H9 (cell line): ENCODE data around the gene EIF2S2. TPM values are rescaled to one million over a fixed set of nuclear protein-coding genes. Genes with fewer than 3 reads are reported as not detected.
A peak's percentile ranks its signal among the peaks of the same experiment; 100 is the strongest.
"Not testable (repeated sequence)": the region's sequence is repeated elsewhere in the genome, so short reads cannot be mapped to it uniquely, and the experiment has no call there.

Experiments used
- DNase-seq: peaks from one replicate; pipeline ENCODE4 v3.0.0-alpha.2; 2017
- H2AFZ ChIP-seq: one replicate; pipeline ENCODE4 v1.6.1; 2013; ENCODE audit warnings: mild to moderate bottlenecking, low read length, control low read depth, moderate library complexity
- H2AK5ac ChIP-seq: 2 replicates; pipeline ENCODE4 v1.6.1; 2013; ENCODE audit warnings: low read length, control low read depth, mixed read lengths; ENCODE audit not compliant: insufficient read length
- H2BK120ac ChIP-seq: one replicate; pipeline ENCODE4 v1.6.1; 2013; ENCODE audit warnings: low read depth, mild to moderate bottlenecking, low read length, control low read depth, inconsistent platforms; ENCODE audit not compliant: poor library complexity, severe bottlenecking
- H2BK12ac ChIP-seq: 2 replicates; pipeline ENCODE4 v1.6.1; 2013; ENCODE audit warnings: low read length, control low read depth, mixed read lengths, low read depth; ENCODE audit not compliant: insufficient read length
- H2BK15ac ChIP-seq: 2 replicates; pipeline ENCODE4 v1.6.1; 2013; ENCODE audit warnings: low read depth, low read length, control low read depth
- H2BK20ac ChIP-seq: one replicate; pipeline ENCODE4 v1.6.1; 2013; ENCODE audit warnings: low read depth, mild to moderate bottlenecking, low read length, control low read depth, inconsistent platforms; ENCODE audit not compliant: poor library complexity, severe bottlenecking
- H2BK5ac ChIP-seq: 2 replicates; pipeline ENCODE4 v1.6.1; 2013; ENCODE audit warnings: low read length, control low read depth, mixed read lengths; ENCODE audit not compliant: insufficient read length
- H3K14ac ChIP-seq: 2 replicates; pipeline ENCODE4 v1.6.1; 2013; ENCODE audit warnings: low read length, control low read depth; ENCODE audit not compliant: insufficient read depth
- H3K18ac ChIP-seq: 2 replicates; pipeline ENCODE4 v1.6.1; 2013; ENCODE audit warnings: low read depth, mild to moderate bottlenecking, mixed read lengths, low read length, control low read depth; ENCODE audit not compliant: insufficient read length
- H3K23ac ChIP-seq: 2 replicates; pipeline ENCODE4 v1.6.1; 2013; ENCODE audit warnings: low read length, control low read depth, mixed read lengths, low read depth; ENCODE audit not compliant: insufficient read length
- H3K23me2 ChIP-seq: 2 replicates; pipeline ENCODE4 v1.6.1; 2013; ENCODE audit warnings: low read depth, mild to moderate bottlenecking, mixed read lengths, low read length, control low read depth; ENCODE audit not compliant: insufficient read length, poor library complexity, severe bottlenecking
- H3K27ac ChIP-seq: 2 replicates; pipeline ENCODE4 v1.5.1; 2013; ENCODE audit warnings: low read length, control low read depth, mixed read lengths, low read depth; ENCODE audit not compliant: insufficient read length
- H3K27me3 ChIP-seq: 2 replicates; pipeline ENCODE4 v1.6.1; 2013; ENCODE audit warnings: low read length, control low read depth, inconsistent platforms; ENCODE audit not compliant: insufficient read depth
- H3K4ac ChIP-seq: 2 replicates; pipeline ENCODE4 v1.6.1; 2013; ENCODE audit warnings: low read depth, mild to moderate bottlenecking, control low read depth, inconsistent platforms, low read length, moderate library complexity
- H3K4me1 ChIP-seq: 2 replicates; pipeline ENCODE4 v1.6.1; 2013; ENCODE audit warnings: low read length, control low read depth, inconsistent platforms; ENCODE audit not compliant: insufficient read depth
- H3K4me2 ChIP-seq: 2 replicates; pipeline ENCODE4 v1.6.1; 2013; ENCODE audit warnings: low read length, control low read depth, mixed read lengths; ENCODE audit not compliant: insufficient read length, insufficient read depth
- H3K56ac ChIP-seq: 2 replicates; pipeline ENCODE4 v1.6.1; 2013; ENCODE audit warnings: low read depth, mild to moderate bottlenecking, mixed read lengths, low read length, control low read depth; ENCODE audit not compliant: insufficient read length
- H3K79me1 ChIP-seq: 2 replicates; pipeline ENCODE4 v1.6.1; 2013; ENCODE audit warnings: low read depth, mild to moderate bottlenecking, moderate library complexity, low read length, control low read depth, inconsistent platforms; ENCODE audit not compliant: insufficient read depth, poor library complexity, severe bottlenecking
- H3K79me2 ChIP-seq: 2 replicates; pipeline ENCODE4 v1.6.1; 2013; ENCODE audit warnings: low read length, control low read depth, inconsistent platforms; ENCODE audit not compliant: insufficient read depth
- H3K9ac ChIP-seq: 2 replicates; pipeline ENCODE4 v1.6.1; 2013; ENCODE audit warnings: low read length, control low read depth, mixed read lengths; ENCODE audit not compliant: insufficient read length; ENCODE audit errors: extremely low read depth
- H3K9me3 ChIP-seq: one replicate; pipeline ENCODE4 v1.6.1; 2013; ENCODE audit warnings: low read depth, low read length, inconsistent platforms; ENCODE audit not compliant: control insufficient read depth
- H3T11ph ChIP-seq: one replicate; pipeline ENCODE4 v1.6.1; 2013; ENCODE audit warnings: mild to moderate bottlenecking, low read length, control low read depth, inconsistent platforms
- H4K20me1 ChIP-seq: one replicate; pipeline ENCODE4 v1.6.1; 2013; ENCODE audit not compliant: control insufficient read depth, insufficient read length, insufficient read depth
- H4K5ac ChIP-seq: 2 replicates; pipeline ENCODE4 v1.6.1; 2013; ENCODE audit warnings: low read depth, mild to moderate bottlenecking, mixed read lengths, low read length, control low read depth; ENCODE audit not compliant: insufficient read length
- H4K8ac ChIP-seq: replicated peaks from 2 replicates; pipeline ENCODE4 v1.6.1; 2013; ENCODE audit warnings: low read length, control low read depth, mixed read lengths, low read depth; ENCODE audit not compliant: insufficient read length
- H4K91ac ChIP-seq: 2 replicates; pipeline ENCODE4 v1.6.1; 2013; ENCODE audit warnings: low read depth, mild to moderate bottlenecking, moderate library complexity, mixed read lengths, low read length, control low read depth; ENCODE audit not compliant: insufficient read length
- H3K27ac Mint-ChIP-seq, 3 experiments: 2 replicates in 2 of 3; 3 replicates in 1 of 3; pipeline ENCODE4 v1.8.0; 2020 to 2021; ENCODE audit warnings: mixed read lengths in 3 of 3, mild to moderate bottlenecking in 1 of 3, moderate library complexity in 1 of 3
- H3K27me3 Mint-ChIP-seq: 2 replicates; pipeline ENCODE4 v1.8.0; 2021; ENCODE audit warnings: low read depth, mild to moderate bottlenecking, moderate library complexity, mixed read lengths
- H3K36me3 Mint-ChIP-seq, 3 experiments: 2 replicates in 2 of 3; 3 replicates in 1 of 3; pipeline ENCODE4 v1.8.0; 2020 to 2021; ENCODE audit warnings: low read depth in 3 of 3, mixed read lengths in 3 of 3; ENCODE audit not compliant: insufficient read depth in 1 of 3
- H3K4me1 Mint-ChIP-seq, 2 experiments: 2 replicates each; pipeline ENCODE4 v1.8.0; 2020; ENCODE audit warnings: mixed read lengths in 2 of 2
- H3K4me3 Mint-ChIP-seq, 2 experiments: 2 replicates in 1 of 2; 3 replicates in 1 of 2; pipeline ENCODE4 v1.8.0; 2020 to 2021; ENCODE audit warnings: mild to moderate bottlenecking in 2 of 2, mixed read lengths in 2 of 2, moderate library complexity in 1 of 2
- H3K9me3 Mint-ChIP-seq, 2 experiments: 2 replicates in 1 of 2; 3 replicates in 1 of 2; pipeline ENCODE4 v1.8.0; 2020; ENCODE audit warnings: mild to moderate bottlenecking in 2 of 2, mixed read lengths in 2 of 2, moderate library complexity in 1 of 2
- WGBS: extraction: QIAGEN DNeasy Blood & Tissue Kit; methylation state at CpG from one replicate; pipeline ENCODE4 v1.1.7; 2013; ENCODE audit warnings: missing lambda C conversion rate, low lambda C conversion rate, mixed read lengths; ENCODE audit not compliant: insufficient read length; ENCODE audit errors: extremely low coverage; 5-methylcytosine and 5-hydroxymethylcytosine counted together
- total RNA-seq: library from RNA; stranded (reverse); gene quantifications from 2 replicates; pipeline ENCODE4 v1.2.1, GENCODE V29; 2021
- TF ChIP-seq, protein P1 (sequence below): fragments of 200-600 bp; sonication (generic); conservative IDR thresholded peaks from 3 replicates; pipeline ENCODE4 v1.8.0; 2021; ENCODE audit warnings: antibody characterized with exemption, mild to moderate bottlenecking

Gene EIF2S2
- total RNA-seq, 1 experiment from 2014 or later = 188 TPM

DNA sequence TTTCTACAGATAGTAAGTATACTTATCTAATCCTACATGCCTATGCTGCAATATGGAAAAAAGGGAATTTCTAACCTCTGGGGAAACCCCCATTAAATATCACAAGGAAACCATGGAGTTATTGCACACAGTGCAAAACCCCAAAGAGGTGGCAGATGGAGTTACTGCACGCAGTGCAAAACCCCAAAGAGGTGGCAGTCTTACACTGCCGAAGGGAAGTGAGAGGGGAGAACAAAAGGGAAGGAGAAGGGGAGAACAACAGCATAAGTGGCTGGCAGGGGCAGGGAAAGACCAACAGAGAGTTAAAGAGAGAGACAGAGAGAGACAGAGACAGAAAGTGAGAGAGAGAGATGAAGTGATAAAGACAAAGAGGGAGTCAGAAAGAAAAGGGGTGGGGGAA is 43.8 kb upstream of the EIF2S2 start:
- no peaks in the 10 kb centered on the region for H3K9me3 ChIP-seq
- H3K4me1 Mint-ChIP-seq = peaks cover 39 to 42% of the 10 kb centered on the region in 2 experiments
- H3K36me3 Mint-ChIP-seq = peaks cover 0 to 18% (median 8%) of the 10 kb centered on the region in 3 experiments; a peak in 6 of 7 replicates
- H2BK20ac ChIP-seq = no peak overlapping the region
- no peaks in the 10 kb centered on the region for H3K23me2 ChIP-seq
- H4K91ac ChIP-seq = no peak overlapping the region
- TF ChIP-seq, protein P1, sequence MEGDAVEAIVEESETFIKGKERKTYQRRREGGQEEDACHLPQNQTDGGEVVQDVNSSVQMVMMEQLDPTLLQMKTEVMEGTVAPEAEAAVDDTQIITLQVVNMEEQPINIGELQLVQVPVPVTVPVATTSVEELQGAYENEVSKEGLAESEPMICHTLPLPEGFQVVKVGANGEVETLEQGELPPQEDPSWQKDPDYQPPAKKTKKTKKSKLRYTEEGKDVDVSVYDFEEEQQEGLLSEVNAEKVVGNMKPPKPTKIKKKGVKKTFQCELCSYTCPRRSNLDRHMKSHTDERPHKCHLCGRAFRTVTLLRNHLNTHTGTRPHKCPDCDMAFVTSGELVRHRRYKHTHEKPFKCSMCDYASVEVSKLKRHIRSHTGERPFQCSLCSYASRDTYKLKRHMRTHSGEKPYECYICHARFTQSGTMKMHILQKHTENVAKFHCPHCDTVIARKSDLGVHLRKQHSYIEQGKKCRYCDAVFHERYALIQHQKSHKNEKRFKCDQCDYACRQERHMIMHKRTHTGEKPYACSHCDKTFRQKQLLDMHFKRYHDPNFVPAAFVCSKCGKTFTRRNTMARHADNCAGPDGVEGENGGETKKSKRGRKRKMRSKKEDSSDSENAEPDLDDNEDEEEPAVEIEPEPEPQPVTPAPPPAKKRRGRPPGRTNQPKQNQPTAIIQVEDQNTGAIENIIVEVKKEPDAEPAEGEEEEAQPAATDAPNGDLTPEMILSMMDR = no peak
- H3K4me1 ChIP-seq = no peaks in the 10 kb centered on the region; the same call in 1 of the 2 replicates
- no peak overlapping the region for H3K56ac ChIP-seq
- H2AFZ ChIP-seq = no peak overlapping the region
- H3K14ac ChIP-seq = no peak overlapping the region
- no peak overlapping the region for H2AK5ac ChIP-seq
- no peak overlapping the region for H3K4me2 ChIP-seq
- no peak overlapping the region for H3T11ph ChIP-seq
- whole genome bisulfite sequencing = no CpG with 5 or more reads among the region's 2 CpGs
- H3K27ac ChIP-seq = no peak overlapping the region
- H3K79me2 ChIP-seq = no peaks in the 10 kb centered on the region
- no peak overlapping the region for H2BK12ac ChIP-seq
- no peak overlapping the region for H3K9ac ChIP-seq
- H4K8ac ChIP-seq = no peak overlapping the region
- no peak overlapping the region for H2BK15ac ChIP-seq
- H4K20me1 ChIP-seq = no peaks in the 10 kb centered on the region
- H3K27me3 Mint-ChIP-seq = peaks cover 58% of the 10 kb centered on the region
- no peak for DNase-seq
- no peak overlapping the region for H2BK5ac ChIP-seq
- no peaks in the 10 kb centered on the region for H3K79me1 ChIP-seq
- H3K4ac ChIP-seq = no peak overlapping the region
- no peak overlapping the region for H3K18ac ChIP-seq
- H3K27ac Mint-ChIP-seq = no peak overlapping the region
- peaks cover 13 to 17% of the 10 kb centered on the region in 2 experiments; a peak in 4 of 5 replicates for H3K9me3 Mint-ChIP-seq
- no peaks in the 10 kb centered on the region for H3K27me3 ChIP-seq
- no peak overlapping the region for H3K23ac ChIP-seq
- no peak overlapping the region for H4K5ac ChIP-seq
- H3K4me3 Mint-ChIP-seq = no peak overlapping the region
- H2BK120ac ChIP-seq = no peak overlapping the region

DNA sequence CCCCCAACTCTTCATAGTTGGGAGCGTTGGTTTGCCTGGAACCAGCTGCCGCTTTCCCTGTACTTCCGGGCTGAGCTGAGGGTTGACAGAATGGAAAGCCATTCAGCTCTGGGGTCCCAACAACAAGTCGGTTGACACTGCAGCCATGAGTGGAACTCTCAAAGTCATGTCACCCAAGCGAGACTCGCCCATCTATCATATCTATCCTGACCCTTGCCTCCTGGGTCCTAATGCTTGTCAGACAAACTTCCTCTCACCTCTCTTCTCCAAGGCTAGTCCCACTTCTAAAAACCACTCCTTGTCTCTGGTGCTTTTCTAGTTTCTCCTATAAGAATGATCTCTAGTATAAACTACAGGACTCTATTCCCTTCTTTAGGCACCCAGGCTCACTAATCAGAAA is 41.1 kb upstream of the EIF2S2 start:
- H4K5ac ChIP-seq, H3K4me1 ChIP-seq, H3K79me2 ChIP-seq, H3K9me3 ChIP-seq, H2BK12ac ChIP-seq, H3K18ac ChIP-seq, H3K4ac ChIP-seq, H4K91ac ChIP-seq, H3K79me1 ChIP-seq, H2BK5ac ChIP-seq, H3K27me3 ChIP-seq, H3K23ac ChIP-seq, H3K56ac ChIP-seq, H3K23me2 ChIP-seq, H3K27ac ChIP-seq, H2BK120ac ChIP-seq, H4K8ac ChIP-seq, H2BK20ac ChIP-seq, H3K4me2 ChIP-seq, H3K9ac ChIP-seq, H3K14ac ChIP-seq, H3K27ac Mint-ChIP-seq, H3T11ph ChIP-seq, DNase-seq, H2AK5ac ChIP-seq, H4K20me1 ChIP-seq, H2BK15ac ChIP-seq: not testable (repeated sequence)
- peaks cover 13 to 16% of the 10 kb centered on the region in 2 experiments; a peak in 4 of 5 replicates for H3K9me3 Mint-ChIP-seq
- peaks cover 55% of the 10 kb centered on the region for H3K27me3 Mint-ChIP-seq
- H2AFZ ChIP-seq = peak overlapping the region; percentile 27
- H3K4me1 Mint-ChIP-seq = peaks cover 39 to 42% of the 10 kb centered on the region in 2 experiments
- peaks cover 0 to 18% (median 8%) of the 10 kb centered on the region in 3 experiments; a peak in 6 of 7 replicates for H3K36me3 Mint-ChIP-seq
- WGBS = no CpG with 5 or more reads among the region's 6 CpGs
- H3K4me3 Mint-ChIP-seq = peak overlapping the region in 1 of 2 experiments; percentile 1; a peak in 1 of 5 replicates
